Right ventricle myocardium superior (tissue), 1 donor: ENCODE results near the gene FAM163B. TPM values are rescaled to one million over a fixed set of nuclear protein-coding genes. Genes with fewer than 3 reads are reported as not detected.
"Not testable (repeated sequence)": the region's sequence is repeated elsewhere in the genome, so short reads cannot be mapped to it uniquely, and the experiment has no call there.

Experiments
- ATAC-seq: fragments of 200-7000 bp; cut with Tn5 transposase; one replicate; pipeline ENCODE4 v1.9.1; 2020; ENCODE audit warnings: mild to moderate bottlenecking; ENCODE audit not compliant: poor library complexity
- DNase-seq: peaks from one replicate; pipeline ENCODE4 v3.0.0-alpha.2; 2020
- intact Hi-C: fragments of 100-400 bp; cut with DNase I; formaldehyde crosslinking; loops from one replicate; pipeline ENCODE4 v1.11.2; 2022
- total RNA-seq: library from RNA; stranded (reverse); fragmentation: NEBNext Ultra II Directional; extraction: Animal tissue kit (Norgen Biotek cat#: 25700); gene quantifications from one replicate; pipeline ENCODE4 v1.2.1, GENCODE V29; 2021
- donor health status: DM: no; HTN: yes; CAD: no; lungs with severe emphysema.

FAM163B gene
- total RNA-seq, 1 donor from 2014 or later, result not detected

DNA sequence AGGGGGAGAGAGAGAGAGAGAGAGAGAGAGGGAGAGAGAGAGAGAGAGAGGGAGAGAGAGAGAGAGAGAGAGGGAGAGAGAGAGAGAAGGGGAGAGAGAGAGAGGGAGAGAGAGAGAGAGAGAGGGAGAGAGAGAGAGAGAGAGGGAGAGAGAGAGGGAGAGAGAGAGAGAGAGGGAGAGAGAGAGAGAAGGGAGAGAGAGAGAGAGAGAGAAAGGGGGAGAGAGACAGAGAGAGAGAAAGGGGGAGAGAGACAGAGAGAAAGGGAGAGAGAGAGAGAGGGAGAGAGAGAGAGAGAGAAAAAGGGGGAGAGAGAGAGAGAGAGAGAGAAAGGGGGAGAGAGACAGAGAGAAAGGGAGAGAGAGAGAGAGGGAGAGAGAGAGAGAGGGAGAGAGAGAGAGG is 45.4 kb downstream of the FAM163B start:
- intact Hi-C loops, DNase-seq, ATAC-seq: not testable (repeated sequence)

DNA sequence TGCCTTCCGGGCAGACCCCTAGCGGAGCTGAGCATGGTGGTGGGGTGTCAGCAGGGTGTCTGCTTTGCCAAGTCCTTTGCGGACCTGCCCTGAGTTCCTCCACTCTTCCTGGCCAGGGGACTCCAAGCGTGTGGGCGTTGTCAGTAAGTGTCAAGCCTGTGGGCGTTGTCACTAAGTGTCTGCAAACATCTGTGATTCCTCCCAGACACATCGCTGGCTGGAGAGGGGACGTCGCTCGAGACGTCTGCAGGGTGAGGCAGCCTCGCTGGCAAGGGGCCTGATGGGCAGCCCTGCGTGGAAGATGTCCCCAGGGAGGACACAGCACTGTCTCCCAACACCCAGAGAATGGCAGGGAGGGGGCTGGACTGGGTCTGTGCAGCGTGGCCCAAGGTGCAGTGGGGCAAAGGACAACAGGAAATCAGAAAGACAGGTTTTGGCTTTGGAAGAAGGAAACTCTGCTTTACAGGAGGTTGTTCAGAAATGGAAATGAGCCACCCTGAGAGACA is 45.8 kb downstream of the FAM163B start:
- ATAC-seq (peak; percentile 52), DNase-seq (peak; percentile 79)
- intact Hi-C loops, result no loop called here

GRCh38 chr9:133562611-133563290 is 46.4 kb downstream of the FAM163B start:
- ATAC-seq, result no peak
- intact Hi-C loops, result no loop called here
- no peak for DNase-seq

DNA sequence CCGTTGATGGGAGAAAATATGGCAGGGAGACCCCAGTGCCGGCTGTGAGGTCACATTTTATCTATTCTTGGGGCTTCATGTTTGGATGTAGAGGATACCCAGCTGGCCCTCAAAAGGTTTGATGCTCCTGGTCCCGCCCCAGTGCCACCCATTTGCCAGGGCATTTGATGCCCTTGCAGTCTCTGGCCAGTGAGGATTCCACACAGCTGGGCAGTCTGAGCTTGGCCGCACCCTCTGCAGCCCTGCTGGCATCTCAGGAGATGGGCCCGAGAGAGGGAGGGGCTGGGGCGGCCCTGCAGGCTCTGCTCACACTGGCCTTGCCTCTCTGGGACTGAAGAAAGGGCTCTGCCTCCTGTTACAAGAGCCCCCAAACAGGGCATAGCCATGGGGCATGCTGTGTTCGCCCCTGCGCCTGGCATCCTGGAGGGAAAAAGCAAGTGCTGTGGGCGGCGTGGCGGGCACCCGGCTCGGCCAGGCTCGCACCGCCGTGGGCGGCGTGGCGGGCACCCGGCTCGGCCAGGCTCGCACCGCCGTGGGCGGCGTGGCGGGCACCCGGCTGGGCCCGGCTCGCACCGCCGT is 47.1 kb downstream of the FAM163B start:
- intact Hi-C loops, result no loop called here
- ATAC-seq, result no peak
- no peak for DNase-seq

GRCh38 chr9:133560944-133561343 is 48.2 kb downstream of the FAM163B start:
- no peak for DNase-seq
- ATAC-seq, result no peak
- intact Hi-C loops, result no loop called here

GRCh38 chr9:133560311-133560710 is 48.9 kb downstream of the FAM163B start:
- peak; percentile 69 for DNase-seq
- ATAC-seq, result peak; percentile 55

GRCh38 chr9:133558191-133559126 is 50.7 kb downstream of the FAM163B start:
- DNase-seq, result no peak
- intact Hi-C loops, result no loop called here

More at GRCh38 chr9:133560311-133560710, 48.9 kb downstream of the FAM163B start:
- intact Hi-C loops, result no loop called here

DNA sequence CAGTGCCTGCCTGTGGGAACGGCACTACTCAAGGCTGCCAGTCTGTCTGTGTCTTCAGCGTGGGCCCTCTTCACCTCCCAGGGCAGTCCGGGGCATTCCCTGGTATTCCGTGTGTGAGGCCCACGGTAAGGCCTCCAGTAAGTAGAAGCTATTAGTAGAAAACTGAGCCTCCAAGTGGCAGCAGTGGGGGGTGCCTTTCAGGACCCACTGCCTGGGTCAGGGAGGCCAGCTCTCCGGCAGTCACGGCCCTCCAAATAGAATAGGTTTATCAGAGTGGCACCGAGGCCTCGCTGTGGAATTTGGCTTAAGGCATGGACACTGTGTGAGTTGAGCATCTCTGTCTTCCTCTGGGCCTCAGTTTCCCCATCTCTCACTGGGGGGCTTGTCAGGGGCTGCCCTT is 51.6 kb downstream of the FAM163B start:
- intact Hi-C loops, result no loop called here
- ATAC-seq, result no peak
- DNase-seq, result no peak

More at GRCh38 chr9:133558191-133559126, 50.7 kb downstream of the FAM163B start:
- ATAC-seq, result peak; percentile 54

DNA sequence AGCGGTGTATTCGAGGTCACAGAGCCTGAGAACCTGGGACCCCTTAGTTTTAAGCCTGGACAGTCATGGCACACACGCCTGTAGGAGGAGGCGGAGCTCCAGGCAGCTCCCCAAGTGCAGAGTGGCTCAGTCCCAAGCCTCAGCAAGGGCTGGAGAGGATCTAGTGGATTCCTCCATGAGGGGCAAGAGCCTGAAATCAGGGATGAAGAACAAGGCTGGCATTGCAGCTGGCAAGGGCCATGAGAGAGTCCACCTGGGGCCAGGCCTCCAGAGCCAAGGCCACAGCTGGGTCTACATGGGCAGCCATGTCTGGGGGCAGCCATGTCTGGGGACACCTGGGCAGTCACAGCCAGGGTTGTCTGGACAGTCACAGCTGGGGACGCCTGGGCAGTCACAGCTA is 52.8 kb downstream of the FAM163B start:
- intact Hi-C loops, result no loop called here
- ATAC-seq (no peak), DNase-seq (no peak)

GRCh38 chr9:133554729-133555128 is 54.5 kb downstream of the FAM163B start:
- ATAC-seq, result no peak
- intact Hi-C loops, result no loop called here
- DNase-seq, result no peak

GRCh38 chr9:133553973-133554713 is 55.0 kb downstream of the FAM163B start:
- DNase-seq (no peak), ATAC-seq (no peak)
- intact Hi-C loops, result no loop called here

- no peak for ATAC-seq
- intact Hi-C loops, result no loop called here
Measured at GRCh38 chr9:133553123-133553522, 56.1 kb downstream of the FAM163B start.

DNA sequence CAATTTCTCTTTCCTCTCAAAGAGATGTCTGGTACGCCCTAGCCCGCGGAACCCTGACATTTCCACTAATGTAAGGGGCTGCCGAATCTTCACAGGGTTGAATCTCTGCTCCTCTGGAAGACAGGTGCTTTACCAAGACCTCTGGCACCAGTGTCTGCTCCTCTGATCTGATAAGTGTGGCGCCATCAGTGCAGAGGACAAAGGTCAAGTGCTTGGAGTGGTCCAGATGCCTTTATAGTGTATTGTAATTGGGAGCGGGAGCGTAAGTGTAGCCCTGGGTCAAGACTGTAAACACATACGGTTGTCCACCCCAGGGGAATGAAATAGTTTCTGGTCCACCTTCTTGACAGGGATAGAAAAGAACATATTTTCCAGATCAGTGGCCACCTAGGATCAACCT is 57.0 kb downstream of the FAM163B start:
- intact Hi-C loops, result no loop called here
- DNase-seq, result no peak
- no peak for ATAC-seq

More at GRCh38 chr9:133553123-133553522, 56.1 kb downstream of the FAM163B start:
- no peak for DNase-seq

- no peak for DNase-seq
- ATAC-seq, result no peak
- intact Hi-C loops, result no loop called here
Measured at GRCh38 chr9:133551446-133551845, 57.7 kb downstream of the FAM163B start.

DNA sequence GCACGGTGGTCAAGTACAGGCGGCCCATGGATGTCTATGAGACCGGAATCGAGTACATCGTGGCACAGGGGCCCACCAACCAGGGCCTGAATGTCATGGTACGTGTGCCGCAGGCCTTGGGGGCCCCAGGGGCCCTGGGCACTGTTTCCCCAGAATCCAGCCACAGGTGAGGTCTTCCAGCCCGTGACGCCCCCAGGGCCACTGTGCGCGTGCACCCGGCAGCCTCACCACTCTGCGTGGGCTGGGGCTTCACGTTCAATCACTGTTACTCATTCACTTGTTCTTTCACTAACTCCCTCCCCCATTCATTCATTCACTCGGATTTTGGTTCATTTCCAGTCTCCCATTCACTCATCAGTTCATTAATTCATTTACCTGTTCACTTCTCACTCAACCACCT is 62.1 kb downstream of the FAM163B start:
- no peak for DNase-seq
- no peak for ATAC-seq
- intact Hi-C loops, result no loop called here

DNA sequence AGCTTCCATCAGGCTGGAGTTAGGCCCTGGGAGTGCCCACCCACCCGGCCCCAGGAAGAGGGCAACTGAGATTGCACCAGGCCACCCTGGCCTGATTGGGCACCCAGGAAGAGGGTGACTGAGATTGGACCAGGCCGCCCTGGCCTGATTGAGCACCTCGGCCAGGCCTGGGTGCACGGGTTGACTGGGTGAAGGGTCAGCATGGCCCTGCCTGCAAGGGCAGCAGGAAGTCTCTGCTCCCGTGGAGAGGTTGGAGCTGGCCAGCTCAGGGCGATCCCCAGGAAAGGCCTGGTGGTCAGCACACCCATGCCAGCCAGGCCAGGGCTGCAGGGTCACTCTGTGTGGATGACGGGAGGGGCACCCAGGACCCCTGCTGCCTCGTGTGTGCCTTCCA is 62.9 kb downstream of the FAM163B start:
- intact Hi-C loops, result no loop called here
- peak; percentile 13 for ATAC-seq
- no peak for DNase-seq

GRCh38 chr9:133545494-133546286 is 63.5 kb downstream of the FAM163B start:
- intact Hi-C loops, result no loop called here
- peak; percentile 67 for ATAC-seq
- peak; percentile 70 for DNase-seq
